H1 (cell line): Measurements from ENCODE around the gene PCED1B. TPM values are rescaled to one million over a fixed set of nuclear protein-coding genes. Genes with fewer than 3 reads are reported as not detected.

ENCODE experiments used
- CTCF ChIA-PET: fragments of 300-600 bp; sonication (Branson Sonifier 250); formaldehyde crosslinking; loops from one replicate; lab custom pipeline; 2021; ENCODE audit not compliant: partially characterized antibody; lab: Charles Lee
- POLR2A ChIA-PET: fragments of 300-600 bp; sonication (Branson Sonifier 250); formaldehyde crosslinking; loops from one replicate; lab custom pipeline; 2021; ENCODE audit warnings: inconsistent platforms; ENCODE audit not compliant: partially characterized antibody; lab: Charles Lee
- DNase-seq, 2 experiments: peaks; one replicate each; pipeline versions ENCODE4 v3.0.0 to v3.0.0-alpha.2; 2010 to 2022; ENCODE audit warnings: low spot score in 2 of 2, low read depth in 1 of 2, mixed read lengths in 1 of 2
- FAIRE-seq: peaks from 2 replicates; lab custom pipeline; 2011; peaks lifted over from hg19 to GRCh38; lab: Jason Lieb, UNC
- H2AFZ ChIP-seq: 2 replicates; pipeline ENCODE4 v1.8.1; 2012; ENCODE audit warnings: low read length, inconsistent platforms
- H2AK5ac ChIP-seq: 2 replicates; pipeline ENCODE4 v1.6.1; 2013; ENCODE audit warnings: low read depth, low read length
- H2BK120ac ChIP-seq: replicated peaks from 2 replicates; pipeline ENCODE3; 2013; ENCODE audit warnings: low read depth, low read length, inconsistent platforms
- H2BK12ac ChIP-seq: 2 replicates; pipeline ENCODE4 v1.6.1; 2013; ENCODE audit warnings: low read depth, low read length
- H2BK15ac ChIP-seq: 2 replicates; pipeline ENCODE4 v1.6.1; 2013; ENCODE audit warnings: low read length
- H2BK20ac ChIP-seq: 2 replicates; pipeline ENCODE4 v1.6.1; 2013; ENCODE audit warnings: low read length
- H2BK5ac ChIP-seq: 2 replicates; pipeline ENCODE4 v1.6.1; 2013; ENCODE audit warnings: low read depth, low read length
- H3K14ac ChIP-seq: 2 replicates; pipeline ENCODE4 v1.6.1; 2013; ENCODE audit warnings: inconsistent platforms; ENCODE audit not compliant: insufficient read length
- H3K18ac ChIP-seq: 2 replicates; pipeline ENCODE4 v1.6.1; 2013; ENCODE audit warnings: low read length; ENCODE audit errors: extremely low read depth
- H3K23ac ChIP-seq: 2 replicates; pipeline ENCODE4 v1.6.1; 2013; ENCODE audit warnings: inconsistent platforms; ENCODE audit not compliant: insufficient read length
- H3K23me2 ChIP-seq: 2 replicates; pipeline ENCODE4 v1.6.1; 2013; ENCODE audit warnings: low read depth, low read length
- H3K27ac ChIP-seq: 2 replicates; pipeline ENCODE4 v1.6.1; 2011; ENCODE audit warnings: low read depth, low read length, inconsistent platforms
- H3K27me3 ChIP-seq, 4 experiments: replicated peaks in 1 of 4; 1 replicate in 1 of 4; 2 replicates in 3 of 4; pipeline versions ENCODE4 v1.6.1 to v1.8.1; 2011 to 2013; ENCODE audit warnings: low read length in 3 of 4, mild to moderate bottlenecking in 3 of 4, inconsistent platforms in 2 of 4, mixed read lengths in 2 of 4, moderate library complexity in 1 of 4; ENCODE audit not compliant: control insufficient read depth in 3 of 4, insufficient read depth in 3 of 4; ENCODE audit errors: extremely low read depth in 1 of 4
- H3K36me3 ChIP-seq, 4 experiments: 2 replicates each; pipeline versions ENCODE4 v1.6.1 to v1.8.1; 2011 to 2013; ENCODE audit warnings: mild to moderate bottlenecking in 4 of 4, low read length in 3 of 4, moderate library complexity in 2 of 4, control low read depth in 1 of 4, inconsistent platforms in 1 of 4; ENCODE audit not compliant: insufficient read depth in 4 of 4, control insufficient read depth in 2 of 4
- H3K4ac ChIP-seq: replicated peaks from 2 replicates; pipeline ENCODE3; 2013; ENCODE audit warnings: low read length, low read depth, mixed read lengths, inconsistent platforms; ENCODE audit not compliant: insufficient read length
- H3K4me1 ChIP-seq, 4 experiments: replicated peaks in 1 of 4; 1 replicate in 1 of 4; 2 replicates in 3 of 4; pipeline versions ENCODE4 v1.6.1 to v1.8.1; 2011 to 2013; ENCODE audit warnings: low read length in 3 of 4, inconsistent platforms in 2 of 4, mixed read lengths in 1 of 4; ENCODE audit not compliant: insufficient read depth in 4 of 4, control insufficient read depth in 3 of 4
- H3K4me2 ChIP-seq, 2 experiments: 2 replicates each; pipeline versions ENCODE4 v1.6.1 to v1.8.1; 2011 to 2013; ENCODE audit warnings: low read depth in 2 of 2, low read length in 2 of 2, control low read depth in 1 of 2, inconsistent platforms in 1 of 2, mild to moderate bottlenecking in 1 of 2; ENCODE audit not compliant: insufficient read depth in 1 of 2
- H3K4me3 ChIP-seq, 4 experiments: fragments of 200-600, 300-600 bp in 1 of 4; sonication (generic), shearing (Covaris generic), sonication (Bioruptor Twin) in 1 of 4; 2 replicates each; pipeline versions ENCODE4 v1.5.1 to v1.8.1; 2011 to 2016; ENCODE audit warnings: low read length in 4 of 4, low read depth in 3 of 4, control low read depth in 2 of 4, inconsistent platforms in 2 of 4, mild to moderate bottlenecking in 2 of 4, mixed read lengths in 1 of 4, moderate library complexity in 1 of 4; ENCODE audit not compliant: insufficient read depth in 2 of 4; ENCODE audit errors: extremely low read depth in 1 of 4
- H3K56ac ChIP-seq: replicated peaks from 2 replicates; pipeline ENCODE3; 2013; ENCODE audit warnings: low read depth, mild to moderate bottlenecking, mixed read lengths, low read length, inconsistent platforms; ENCODE audit not compliant: insufficient read length
- H3K79me1 ChIP-seq: 2 replicates; pipeline ENCODE4 v1.6.1; 2013; ENCODE audit warnings: low read depth, low read length, control low read depth
- H3K79me2 ChIP-seq, 2 experiments: 2 replicates each; pipeline versions ENCODE4 v1.6.1 to v1.8.1; 2012 to 2013; ENCODE audit warnings: low read length in 2 of 2, mild to moderate bottlenecking in 2 of 2, inconsistent platforms in 1 of 2; ENCODE audit not compliant: insufficient read depth in 2 of 2, control insufficient read depth in 1 of 2
- H3K9ac ChIP-seq, 4 experiments: replicated peaks in 1 of 4; 1 replicate in 1 of 4; 2 replicates in 3 of 4; pipeline versions ENCODE4 v1.6.1 to v1.8.1; 2011 to 2013; ENCODE audit warnings: low read depth in 3 of 4, low read length in 3 of 4, control low read depth in 2 of 4, mild to moderate bottlenecking in 2 of 4, moderate library complexity in 2 of 4, inconsistent platforms in 1 of 4; ENCODE audit errors: extremely low read depth in 1 of 4
- H3K9me3 ChIP-seq, 2 experiments: 2 replicates each; pipeline versions ENCODE4 v1.6.1 to v1.8.1; 2012 to 2013; ENCODE audit warnings: mild to moderate bottlenecking in 2 of 2, moderate library complexity in 2 of 2, control low read depth in 1 of 2, inconsistent platforms in 1 of 2, low read depth in 1 of 2, low read length in 1 of 2, mixed read lengths in 1 of 2; ENCODE audit not compliant: insufficient read depth in 2 of 2
- H4K20me1 ChIP-seq, 2 experiments: replicated peaks in 1 of 2; 2 replicates each; pipeline versions ENCODE3 to v1.8.1; 2011 to 2013; ENCODE audit warnings: inconsistent platforms in 2 of 2, low read length in 2 of 2, mild to moderate bottlenecking in 1 of 2; ENCODE audit not compliant: insufficient read depth in 2 of 2, control insufficient read depth in 1 of 2
- H4K5ac ChIP-seq: 2 replicates; pipeline ENCODE4 v1.6.1; 2013; ENCODE audit warnings: low read length, low read depth, mixed read lengths, inconsistent platforms; ENCODE audit not compliant: insufficient read length
- H4K8ac ChIP-seq: 2 replicates; pipeline ENCODE4 v1.8.0; 2013; ENCODE audit warnings: mild to moderate bottlenecking, moderate library complexity, low read length, inconsistent platforms; ENCODE audit not compliant: insufficient read depth; ENCODE audit errors: extremely low read depth
- H4K91ac ChIP-seq: replicated peaks from 2 replicates; pipeline ENCODE3; 2013; ENCODE audit warnings: low read length, mixed read lengths, inconsistent platforms; ENCODE audit not compliant: insufficient read length
- BACH1 ChIP-seq: IDR thresholded peaks from 2 replicates; pipeline ENCODE4 v1.6.1; 2012; ENCODE audit warnings: low read length, improper control_type of control experiment
- EP300 ChIP-seq, 2 experiments: IDR thresholded peaks; 1 replicate in 1 of 2; 2 replicates in 1 of 2; pipeline ENCODE4 v1.6.1; 2011 to 2012; ENCODE audit warnings: low read depth in 2 of 2, low read length in 2 of 2, mild to moderate bottlenecking in 2 of 2, borderline replicate concordance in 1 of 2, inconsistent platforms in 1 of 2, moderate library complexity in 1 of 2
- GABPA ChIP-seq: IDR thresholded peaks from 2 replicates; pipeline ENCODE4 v1.6.1; 2011; ENCODE audit warnings: mild to moderate bottlenecking, low read length, moderate library complexity, borderline replicate concordance; ENCODE audit not compliant: insufficient read depth
- HDAC2 ChIP-seq, 2 experiments: fragments of 300-600 bp in 1 of 2; sonication (generic) in 1 of 2; IDR thresholded peaks; 2 replicates each; pipeline ENCODE4 v1.6.1; 2011 to 2012; ENCODE audit warnings: low read depth in 2 of 2, low read length in 2 of 2, mild to moderate bottlenecking in 2 of 2, moderate library complexity in 2 of 2, borderline replicate concordance in 1 of 2, inconsistent platforms in 1 of 2
- SIX5 ChIP-seq: IDR thresholded peaks from 2 replicates; pipeline ENCODE4 v1.6.1; 2011; ENCODE audit warnings: mild to moderate bottlenecking, low read depth, low read length
- TEAD4 ChIP-seq: IDR thresholded peaks from 2 replicates; pipeline ENCODE4 v1.6.1; 2012; ENCODE audit warnings: low read depth, low read length, inconsistent platforms, mixed read lengths
- ZNF274 ChIP-seq: IDR thresholded peaks from 2 replicates; pipeline ENCODE4 v1.7.0; 2012; ENCODE audit warnings: low read length, borderline replicate concordance; ENCODE audit errors: extremely low read depth
- WGBS, 2 experiments: shearing (Covaris generic) in 1 of 2; methylation state at CpG; one replicate each; pipeline versions ENCODE4 v1.1.6 to v1.1.7; 2013 to 2015; ENCODE audit warnings: low lambda C conversion rate in 2 of 2, mixed read lengths in 2 of 2, inconsistent platforms in 1 of 2, low coverage in 1 of 2, missing lambda C conversion rate in 1 of 2; ENCODE audit not compliant: insufficient replicate concordance in 2 of 2, insufficient coverage in 1 of 2, insufficient read length in 1 of 2; ENCODE audit errors: extremely low coverage in 1 of 2, missing lambda C conversion rate in 1 of 2; 5-methylcytosine and 5-hydroxymethylcytosine counted together
- polyA plus RNA-seq, 7 experiments: library from polyadenylated mRNA; depleted of rRNA in 3 of 7; stranded (reverse) in 5 of 7; unstranded in 2 of 7; fragments of >200 nt in 5 of 7; fragments of 200-250 nt in 2 of 7; gene quantifications; 1 replicate in 5 of 7; 2 replicates in 1 of 7; 4 replicates in 1 of 7; pipeline versions ENCODE4 v1.2.1 to v1.2.3, GENCODE V29; 2011 to 2013; ENCODE audit warnings: missing spikeins in 2 of 7, mixed read lengths in 2 of 7
- total RNA-seq: library from RNA; stranded (reverse); fragmentation: NEBNext Ultra II Directional; extraction: Animal tissue kit (Norgen Biotek cat#: 25700); gene quantifications from 2 replicates; pipeline ENCODE4 v1.2.1, GENCODE V29; 2021
- TF ChIP-seq, protein P1 (sequence below): IDR thresholded peaks from 2 replicates; pipeline ENCODE4 v1.6.1; 2012; ENCODE audit warnings: inconsistent platforms

PCED1B gene
- total and polyA plus RNA-seq, 2 of the 8 experiments (the other 6 are each of a cell fraction or from before 2014, with no cell fraction given) = 4.7 to 5.4 TPM

DNA sequence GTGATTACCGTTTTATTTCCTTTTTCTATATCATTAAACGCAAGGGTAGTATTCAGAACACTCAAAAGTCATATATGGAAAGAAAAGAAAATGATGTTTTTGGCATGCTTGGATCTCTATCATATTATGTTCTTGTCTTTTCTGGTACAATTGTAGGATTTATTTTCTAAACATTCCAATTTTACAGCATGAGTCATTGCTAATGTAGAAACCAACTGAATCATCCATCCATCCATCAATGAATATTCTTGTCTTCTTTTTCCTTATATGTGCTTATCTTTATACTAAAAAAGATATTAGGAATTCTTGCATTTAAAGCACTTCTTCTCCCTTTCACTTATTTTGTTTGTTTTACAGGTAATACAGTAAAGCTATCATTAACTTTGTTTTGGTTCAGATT, 20.7 kb downstream of the PCED1B start:
- ChIA-PET CTCF (interaction anchor here (1.2 kb wide), 1 partner anchor 29 kb away, joined by 4 read pairs; no protein-coding TSS in a partner anchor), POLR2A (interaction anchor here (1.3 kb wide), 1 partner anchor 12 kb away, joined by 3 read pairs; no protein-coding TSS in a partner anchor)
- no peak overlapping the region for H2BK15ac ChIP-seq
- H2BK20ac ChIP-seq = no peak overlapping the region
- TF ChIP-seq HDAC2 (IDR thresholded peaks at IDR 0.05; ENCODE audit: borderline replicate concordance in 1 of 2, low read depth in 2 of 2, low read length in 2 of 2) (no peak), SIX5 (no peak), TEAD4 (no peak), BACH1 (no peak), GABPA (no peak), EP300 (IDR thresholded peaks at IDR 0.05; ENCODE audit: borderline replicate concordance in 1 of 2, low read depth in 2 of 2, low read length in 2 of 2) (no peak), ZNF274 (no peak)
- TF ChIP-seq, protein P1, sequence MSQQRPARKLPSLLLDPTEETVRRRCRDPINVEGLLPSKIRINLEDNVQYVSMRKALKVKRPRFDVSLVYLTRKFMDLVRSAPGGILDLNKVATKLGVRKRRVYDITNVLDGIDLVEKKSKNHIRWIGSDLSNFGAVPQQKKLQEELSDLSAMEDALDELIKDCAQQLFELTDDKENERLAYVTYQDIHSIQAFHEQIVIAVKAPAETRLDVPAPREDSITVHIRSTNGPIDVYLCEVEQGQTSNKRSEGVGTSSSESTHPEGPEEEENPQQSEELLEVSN = no peak
- H3K4ac ChIP-seq = no peak overlapping the region
- H2AFZ ChIP-seq = no peak overlapping the region
- no peak overlapping the region for H3K4me3 ChIP-seq
- H4K20me1 ChIP-seq = no peaks in the 10 kb centered on the region
- H3K36me3 ChIP-seq = no peaks in the 10 kb centered on the region
- H3K27me3 ChIP-seq = no peaks in the 10 kb centered on the region
- H3K9me3 ChIP-seq = no peaks in the 10 kb centered on the region
- FAIRE-seq (no peak), DNase-seq (no peak)
- H3K79me1 ChIP-seq = no peaks in the 10 kb centered on the region
- no peak overlapping the region for H4K91ac ChIP-seq
- H4K5ac ChIP-seq = no peak overlapping the region
- peaks cover 0 to 2% (median 0%) of the 10 kb centered on the region in 4 experiments; a peak in 1 of 7 replicates for H3K4me1 ChIP-seq
- WGBS, 2 experiments = 86% methylated on average over 2 of the region's 2 CpGs; no CpG with 5 or more reads in 1 of the 2 experiments
- H2BK5ac ChIP-seq = no peak overlapping the region
- H3K23ac ChIP-seq = no peak overlapping the region
- H3K23me2 ChIP-seq = no peaks in the 10 kb centered on the region
- H4K8ac ChIP-seq = no peak overlapping the region
- H3K14ac ChIP-seq = no peak overlapping the region
- H3K79me2 ChIP-seq = no peaks in the 10 kb centered on the region
- no peak overlapping the region for H3K9ac ChIP-seq
- no peak overlapping the region for H2AK5ac ChIP-seq
- H3K27ac ChIP-seq = no peak overlapping the region
- no peak overlapping the region for H3K18ac ChIP-seq
- no peak overlapping the region for H3K4me2 ChIP-seq
- no peak overlapping the region for H2BK12ac ChIP-seq
- no peak overlapping the region for H3K56ac ChIP-seq
- no peak overlapping the region for H2BK120ac ChIP-seq
